ENCODE data around the gene PROM2. TPM values are rescaled to one million over a fixed set of nuclear protein-coding genes. Genes with fewer than 3 reads are reported as not detected.

The PROM2 gene
- polyA plus RNA-seq, 1 donor (not counting 4 experiments of a cell fraction or from before 2014, with no cell fraction given): 11.4 TPM

DNA sequence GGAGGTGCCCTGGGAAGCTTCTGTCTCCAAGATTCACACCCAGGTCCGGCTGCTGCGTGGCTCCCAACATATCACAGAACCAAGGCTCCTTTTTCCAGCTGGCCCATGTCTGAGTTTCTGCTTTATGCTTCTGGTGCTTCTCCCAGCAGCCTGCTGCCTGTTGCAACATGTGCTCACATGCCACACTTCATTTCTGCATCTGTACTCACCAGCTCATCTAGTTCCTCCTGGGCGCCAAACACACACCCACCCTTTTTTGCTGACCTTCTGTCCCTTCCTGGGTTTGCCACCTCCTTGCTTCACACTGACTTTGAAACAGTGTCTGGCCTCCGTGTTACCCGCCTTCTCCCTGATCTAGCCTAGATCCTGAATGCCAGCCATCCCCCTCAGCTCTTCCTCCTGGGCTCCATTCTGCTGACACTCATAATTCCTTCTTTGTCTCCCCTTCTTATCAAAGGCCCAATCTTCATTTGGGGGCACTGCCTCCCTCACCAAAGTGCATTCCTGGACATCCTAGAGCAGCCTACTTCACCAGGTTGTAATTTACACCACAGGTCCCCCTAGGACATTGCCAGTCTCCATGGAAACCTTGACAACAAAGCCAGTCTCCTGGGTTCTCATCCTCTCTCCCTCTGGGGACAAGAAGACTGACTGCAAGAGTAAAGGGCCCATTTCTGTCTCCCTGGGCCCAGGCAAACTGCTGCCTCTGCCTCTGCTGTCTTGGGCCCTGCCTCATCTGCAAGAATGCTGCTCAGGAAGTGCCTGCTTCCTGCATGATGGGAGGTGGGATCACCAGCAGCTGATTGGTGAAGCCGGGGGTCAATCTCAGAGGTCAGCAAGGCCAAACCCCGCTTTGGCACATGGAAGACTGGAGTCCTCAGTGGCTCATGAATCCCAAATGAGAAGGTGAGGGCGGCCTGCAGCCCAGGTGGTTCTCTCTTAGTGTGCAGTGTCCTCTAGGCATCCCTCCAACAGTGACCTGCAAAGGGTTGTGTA is 13.9 kb upstream of the PROM2 start:
- Histone ChIP-seq H3K36me3 (ENCODE audit: control insufficient read depth in 2 of 2, extremely low read depth in 1 of 2, insufficient read depth in 2 of 2, low read length in 2 of 2) (no peaks in the 10 kb centered on the region), H3K27ac (ENCODE audit: control insufficient read depth, insufficient read depth, low read length) (peak overlapping the region; percentile 70), H3K4me3 (ENCODE audit: control insufficient read depth in 2 of 3, extremely low read depth in 1 of 3, insufficient read depth in 2 of 3, low read depth in 1 of 3, low read length in 3 of 3) (peak overlapping the region in 1 of 3 experiments; percentile 18), H3K79me2 (ENCODE audit: control insufficient read depth, insufficient read depth, low read length) (no peaks in the 10 kb centered on the region), H2AFZ (ENCODE audit: control insufficient read depth, low read length) (peak overlapping the region; percentile 2), H3K27me3 (ENCODE audit: control insufficient read depth, extremely low read depth, insufficient read depth, low read length) (no peaks in the 10 kb centered on the region), H3K4me1 (ENCODE audit: control insufficient read depth, extremely low read depth, insufficient read depth, low read length) (peaks cover 37% of the 10 kb centered on the region), H3K9me1 (ENCODE audit: control insufficient read depth, extremely low read depth, insufficient read depth, low read length) (no peaks in the 10 kb centered on the region), H3K4me2 (ENCODE audit: control insufficient read depth, extremely low read depth, insufficient read depth, low read depth, low read length) (peak overlapping the region; percentile 67), H3K9me3 (ENCODE audit: control insufficient read depth, low read depth, low read length) (no peaks in the 10 kb centered on the region), H3K9ac (ENCODE audit: control insufficient read depth, extremely low read depth, insufficient read depth, low read length) (peak overlapping the region; percentile 65), H4K20me1 (ENCODE audit: control insufficient read depth, extremely low read depth, insufficient read depth, low read length) (no peaks in the 10 kb centered on the region)
- dilution Hi-C loops (cut with MboI; ENCODE audit: extremely low pct_ligation_motif_present, low sequenced_read_pairs): no loop called here
- TF ChIP-seq EZH2 (IDR thresholded peaks at IDR 0.05; ENCODE audit: low read length): no peak
- TF ChIP-seq, protein P1, sequence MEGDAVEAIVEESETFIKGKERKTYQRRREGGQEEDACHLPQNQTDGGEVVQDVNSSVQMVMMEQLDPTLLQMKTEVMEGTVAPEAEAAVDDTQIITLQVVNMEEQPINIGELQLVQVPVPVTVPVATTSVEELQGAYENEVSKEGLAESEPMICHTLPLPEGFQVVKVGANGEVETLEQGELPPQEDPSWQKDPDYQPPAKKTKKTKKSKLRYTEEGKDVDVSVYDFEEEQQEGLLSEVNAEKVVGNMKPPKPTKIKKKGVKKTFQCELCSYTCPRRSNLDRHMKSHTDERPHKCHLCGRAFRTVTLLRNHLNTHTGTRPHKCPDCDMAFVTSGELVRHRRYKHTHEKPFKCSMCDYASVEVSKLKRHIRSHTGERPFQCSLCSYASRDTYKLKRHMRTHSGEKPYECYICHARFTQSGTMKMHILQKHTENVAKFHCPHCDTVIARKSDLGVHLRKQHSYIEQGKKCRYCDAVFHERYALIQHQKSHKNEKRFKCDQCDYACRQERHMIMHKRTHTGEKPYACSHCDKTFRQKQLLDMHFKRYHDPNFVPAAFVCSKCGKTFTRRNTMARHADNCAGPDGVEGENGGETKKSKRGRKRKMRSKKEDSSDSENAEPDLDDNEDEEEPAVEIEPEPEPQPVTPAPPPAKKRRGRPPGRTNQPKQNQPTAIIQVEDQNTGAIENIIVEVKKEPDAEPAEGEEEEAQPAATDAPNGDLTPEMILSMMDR (optimal IDR thresholded peaks at IDR 0.05 in 1 of 3, IDR thresholded peaks at IDR 0.05 in 1 of 3, conservative IDR thresholded peaks at IDR 0.05 in 1 of 3; ENCODE audit: extremely low read depth in 1 of 3, insufficient read depth in 2 of 3, low read length in 3 of 3): no peak
- peak; percentile 92 for DNase-seq (ENCODE audit: low read depth, low spot score)
- FAIRE-seq: peak; percentile 100

DNA sequence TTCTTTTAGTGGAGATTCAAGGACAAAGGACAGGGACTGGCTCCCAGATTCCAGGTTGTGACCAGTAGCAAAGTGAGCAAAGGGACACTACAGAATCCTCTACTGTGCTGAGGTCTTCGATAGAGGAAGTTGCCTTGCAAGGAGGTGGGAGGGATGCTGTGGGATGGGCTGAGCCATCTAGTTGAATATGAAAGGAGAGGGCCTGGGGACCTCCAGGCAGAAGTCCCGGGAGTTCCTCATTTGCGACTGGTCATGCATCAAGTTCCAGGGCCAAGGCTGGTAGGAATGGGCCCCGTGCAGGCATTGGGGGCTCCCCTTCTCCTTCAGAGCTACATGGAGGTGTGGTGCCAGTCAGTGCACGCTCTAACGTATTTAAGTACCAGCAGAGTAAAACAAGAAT is 12.6 kb upstream of the PROM2 start:
- Histone ChIP-seq H3K4me1 (ENCODE audit: control insufficient read depth, extremely low read depth, insufficient read depth, low read length) (peaks cover 37% of the 10 kb centered on the region), H3K9me1 (ENCODE audit: control insufficient read depth, extremely low read depth, insufficient read depth, low read length) (no peaks in the 10 kb centered on the region), H4K20me1 (ENCODE audit: control insufficient read depth, extremely low read depth, insufficient read depth, low read length) (no peaks in the 10 kb centered on the region), H3K79me2 (ENCODE audit: control insufficient read depth, insufficient read depth, low read length) (no peaks in the 10 kb centered on the region), H3K27ac (ENCODE audit: control insufficient read depth, insufficient read depth, low read length) (no peak overlapping the region), H3K9me3 (ENCODE audit: control insufficient read depth, low read depth, low read length) (no peaks in the 10 kb centered on the region), H3K9ac (ENCODE audit: control insufficient read depth, extremely low read depth, insufficient read depth, low read length) (no peak overlapping the region), H3K4me2 (ENCODE audit: control insufficient read depth, extremely low read depth, insufficient read depth, low read depth, low read length) (no peak overlapping the region), H3K4me3 (ENCODE audit: control insufficient read depth in 2 of 3, extremely low read depth in 1 of 3, insufficient read depth in 2 of 3, low read depth in 1 of 3, low read length in 3 of 3) (no peak overlapping the region), H3K27me3 (ENCODE audit: control insufficient read depth, extremely low read depth, insufficient read depth, low read length) (no peaks in the 10 kb centered on the region), H3K36me3 (ENCODE audit: control insufficient read depth in 2 of 2, extremely low read depth in 1 of 2, insufficient read depth in 2 of 2, low read length in 2 of 2) (no peaks in the 10 kb centered on the region), H2AFZ (ENCODE audit: control insufficient read depth, low read length) (no peak overlapping the region)
- FAIRE-seq (no peak), DNase-seq (ENCODE audit: low read depth, low spot score) (no peak)
- no peak for TF ChIP-seq EZH2 (IDR thresholded peaks at IDR 0.05; ENCODE audit: low read length)
- TF ChIP-seq, protein P1 (optimal IDR thresholded peaks at IDR 0.05 in 1 of 3, IDR thresholded peaks at IDR 0.05 in 1 of 3, conservative IDR thresholded peaks at IDR 0.05 in 1 of 3; ENCODE audit: extremely low read depth in 1 of 3, insufficient read depth in 2 of 3, low read length in 3 of 3): no peak
- dilution Hi-C loops (cut with MboI; ENCODE audit: extremely low pct_ligation_motif_present, low sequenced_read_pairs): no loop called here

Data from keratinocyte (primary cell).